Tibial nerve (tissue), 4 donors: ENCODE measurements around the gene CSPG4. TPM values are rescaled to one million over a fixed set of nuclear protein-coding genes. Genes with fewer than 3 reads are reported as not detected.
"Not testable (repeated sequence)": the region's sequence is repeated elsewhere in the genome, so short reads cannot be mapped to it uniquely, and the experiment has no call there.

ENCODE experiments used
- DNase-seq, 2 donors: peaks; one replicate each; pipeline ENCODE4 v3.0.0-alpha.2; 2019; ENCODE audit warnings: low spot score in 2 of 2
- H3K27ac ChIP-seq, 4 donors: fragments of 200-600 bp; sonication (generic) in 3 of 4; one replicate each; pipeline ENCODE4 v1.5.1; 2017 to 2019; ENCODE audit warnings: mild to moderate bottlenecking in 1 of 4
- H3K27me3 ChIP-seq, 2 donors: fragments of 200-600 bp; sonication (generic) in 1 of 2; one replicate each; pipeline versions ENCODE4 v1.5.1 to v1.6.0; 2017 to 2019
- H3K36me3 ChIP-seq, 3 donors: fragments of 200-600 bp; sonication (generic); one replicate each; pipeline ENCODE4 v1.5.1; 2018 to 2019
- H3K4me1 ChIP-seq, 4 donors: fragments of 200-600 bp; sonication (generic) in 3 of 4; one replicate each; pipeline ENCODE4 v1.5.1; 2017 to 2019
- H3K4me3 ChIP-seq, 4 donors: fragments of 200-600 bp; sonication (generic) in 3 of 4; one replicate each; pipeline ENCODE4 v1.5.1; 2017 to 2019; ENCODE audit warnings: mild to moderate bottlenecking in 1 of 4, moderate library complexity in 1 of 4
- H3K9me3 ChIP-seq, 4 donors: fragments of 200-600 bp; sonication (generic) in 3 of 4; one replicate each; pipeline ENCODE4 v1.5.1; 2017 to 2019
- CTCF ChIP-seq, 5 experiments: fragments of 200-600 bp in 3 of 5; fragments of 450-650 bp in 2 of 5; sonication (generic) in 3 of 5; IDR thresholded peaks; one replicate each; pipeline ENCODE4 v1.5.1; 2016 to 2019; ENCODE audit warnings: antibody characterized with exemption in 5 of 5, mild to moderate bottlenecking in 3 of 5, moderate library complexity in 2 of 5
- EP300 ChIP-seq, 2 donors: sonication (generic); formaldehyde crosslinking; IDR thresholded peaks; one replicate each; pipeline ENCODE4 v1.6.1; 2017; ENCODE audit warnings: antibody characterized with exemption in 2 of 2, mild to moderate bottlenecking in 1 of 2
- POLR2A ChIP-seq, 2 donors: fragments of 450-650 bp; IDR thresholded peaks; one replicate each; pipeline ENCODE4 v1.6.1; 2017; ENCODE audit warnings: antibody characterized with exemption in 2 of 2, mild to moderate bottlenecking in 2 of 2, moderate library complexity in 2 of 2
- WGBS, 2 donors: methylation state at CpG; one replicate each; pipeline ENCODE4 v1.1.5; 2018; 5-methylcytosine and 5-hydroxymethylcytosine counted together
- total RNA-seq, 4 donors: library from RNA; depleted of rRNA; stranded (reverse); fragments of >200 nt; gene quantifications; one replicate each; pipeline ENCODE4 v1.1.0, GENCODE V29; 2016

The CSPG4 gene
- total RNA-seq, 4 donors from 2014 or later, result 100 to 132 (median 115) TPM

DNA sequence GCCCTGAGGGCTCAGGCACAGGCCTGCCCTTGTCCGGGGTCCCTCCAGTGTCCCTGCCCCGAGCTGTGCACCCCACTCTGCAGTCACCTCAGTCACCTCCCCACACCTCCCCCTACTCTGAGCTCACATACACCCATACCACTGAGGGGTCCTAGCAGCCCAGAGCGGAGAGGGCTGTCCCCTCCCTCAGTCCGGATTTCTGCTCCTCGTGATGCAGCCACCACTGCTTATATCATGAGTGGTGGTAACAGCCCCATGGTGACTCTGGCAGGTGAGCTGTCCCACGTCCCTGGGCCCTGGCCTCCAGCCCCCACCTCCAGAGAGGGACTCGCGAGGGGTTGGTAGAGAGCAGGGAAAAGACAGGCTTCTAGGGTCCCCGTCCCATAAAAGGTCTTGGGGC is 8.0 kb downstream of the CSPG4 start:
- Histone ChIP-seq H3K27me3 (no peaks in the 10 kb centered on the region), H3K36me3 (peaks cover 0 to 7% (median 0%) of the 10 kb centered on the region in 3 donors), H3K27ac (peak overlapping the region; percentile 71 to 96 (median 80)), H3K9me3 (no peaks in the 10 kb centered on the region), H3K4me1 (peaks cover 0 to 78% (median 56%) of the 10 kb centered on the region in 4 donors), H3K4me3 (no peak overlapping the region)
- WGBS, 2 donors, result 90% methylated on average over 9 of the region's 9 CpGs
- TF ChIP-seq EP300 (IDR thresholded peaks at IDR 0.05) (no peak), CTCF (IDR thresholded peaks at IDR 0.05) (no peak), POLR2A (IDR thresholded peaks at IDR 0.05) (no peak)
- DNase-seq, result no peak

GRCh38 chr15:75704263-75704615 is 8.4 kb downstream of the CSPG4 start:
- no peaks in the 10 kb centered on the region for H3K27me3 ChIP-seq
- peaks cover 0 to 78% (median 57%) of the 10 kb centered on the region in 4 donors for H3K4me1 ChIP-seq
- peaks cover 0 to 7% (median 0%) of the 10 kb centered on the region in 3 donors for H3K36me3 ChIP-seq
- peak overlapping the region; percentile 71 to 96 (median 80) for H3K27ac ChIP-seq
- TF ChIP-seq CTCF (IDR thresholded peaks at IDR 0.05) (no peak), POLR2A (IDR thresholded peaks at IDR 0.05) (no peak), EP300 (IDR thresholded peaks at IDR 0.05) (no peak)
- H3K4me3 ChIP-seq, result no peak overlapping the region
- no peaks in the 10 kb centered on the region for H3K9me3 ChIP-seq
- no peak for DNase-seq
- 60 to 76% methylated on average over 4 to 5 of the region's 6 CpGs for WGBS, 2 donors

GRCh38 chr15:75703440-75704262 is 9.0 kb downstream of the CSPG4 start:
- H3K9me3 ChIP-seq, H3K36me3 ChIP-seq, H3K27me3 ChIP-seq, DNase-seq, H3K4me3 ChIP-seq: not testable (repeated sequence)
- Histone ChIP-seq H3K4me1 (peaks cover 0 to 78% (median 60%) of the 10 kb centered on the region in 4 donors), H3K27ac (peak overlapping the region; percentile 71 to 96 (median 80))
- WGBS, 2 donors, result no CpG with 5 or more reads among the region's 18 CpGs

- no peaks in the 10 kb centered on the region for H3K27me3 ChIP-seq
- H3K4me3 ChIP-seq, result no peak overlapping the region
- H3K36me3 ChIP-seq, result peaks cover 0 to 7% (median 0%) of the 10 kb centered on the region in 3 donors
- 45 to 68% methylated on average over 2 to 4 of the region's 6 CpGs for WGBS, 2 donors
- H3K4me1 ChIP-seq, result peaks cover 0 to 86% (median 70%) of the 10 kb centered on the region in 4 donors
- no peaks in the 10 kb centered on the region for H3K9me3 ChIP-seq
- TF ChIP-seq EP300 (IDR thresholded peaks at IDR 0.05), result no peak
- no peak for TF ChIP-seq POLR2A (IDR thresholded peaks at IDR 0.05)
- no peak for TF ChIP-seq CTCF (IDR thresholded peaks at IDR 0.05)
- DNase-seq, result no peak
- peak overlapping the region; percentile 72 to 98 (median 84) for H3K27ac ChIP-seq
Measured at GRCh38 chr15:75702436-75702835, 10.2 kb downstream of the CSPG4 start.

DNA sequence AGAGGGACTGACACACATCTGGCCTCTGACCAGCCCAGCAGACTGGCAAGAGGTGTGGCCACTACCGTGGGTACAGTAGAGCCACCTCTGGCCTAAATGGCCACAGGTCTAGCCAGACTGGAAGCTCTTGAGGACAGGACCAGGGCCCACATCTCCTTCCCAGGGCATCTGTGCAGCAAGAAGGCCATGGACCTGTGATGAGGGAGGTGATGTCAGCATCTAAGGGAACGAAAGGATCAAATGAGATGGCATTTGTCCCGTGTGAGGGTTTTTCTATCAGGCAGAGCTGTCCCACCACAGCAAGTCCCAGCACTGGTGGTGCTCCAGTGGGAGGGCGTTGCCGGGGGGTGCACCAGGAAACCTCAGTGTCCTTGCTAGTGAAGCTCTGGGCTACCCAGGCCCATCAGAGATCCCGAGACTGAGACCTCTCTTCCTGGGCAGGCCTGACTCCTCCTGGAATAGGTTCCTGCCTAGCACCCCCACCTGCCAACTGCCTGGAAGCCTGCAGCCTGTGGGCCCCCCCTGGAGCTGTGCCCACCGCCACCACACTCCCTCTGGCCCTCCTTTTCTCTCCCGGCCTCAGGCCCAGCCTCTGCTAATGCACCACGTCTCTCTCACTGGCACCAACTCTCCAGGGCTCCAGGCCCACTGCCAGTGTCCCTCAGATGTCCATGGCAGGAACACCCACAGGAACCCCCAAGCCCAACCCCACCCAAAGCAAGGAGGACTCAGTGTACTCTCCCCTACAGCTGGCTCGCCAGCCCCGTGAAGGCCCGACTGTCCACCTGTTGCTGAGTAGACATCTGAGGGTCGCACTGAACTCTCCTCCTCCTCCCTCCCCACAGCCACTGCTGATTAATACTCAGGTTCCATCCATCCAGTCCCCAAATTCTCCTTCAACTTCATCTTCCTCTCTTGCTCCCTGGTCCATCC is 11.3 kb downstream of the CSPG4 start:
- peak overlapping the region; percentile 72 to 98 (median 84) for H3K27ac ChIP-seq
- WGBS, 2 donors, result 41 to 75% methylated on average over 7 to 13 of the region's 13 CpGs
- not testable (repeated sequence) for H3K27me3 ChIP-seq

More for the DNA sequence above, 11.3 kb downstream of the CSPG4 start:
- not testable (repeated sequence) for DNase-seq, H3K4me3 ChIP-seq, H3K9me3 ChIP-seq, H3K36me3 ChIP-seq
- H3K4me1 ChIP-seq, result peaks cover 0 to 86% (median 73%) of the 10 kb centered on the region in 4 donors
